D721Med (cell line): ENCODE results near the gene RMND5B.

ENCODE experiments used
- DNase-seq: peaks from one replicate; pipeline ENCODE4 v3.0.0; 2011; ENCODE audit warnings: low spot score; ENCODE audit not compliant: insufficient read length
- FAIRE-seq: peaks from 2 replicates; lab custom pipeline; 2011; peaks lifted over from hg19 to GRCh38; lab: Jason Lieb, UNC
- CTCF ChIP-seq: IDR thresholded peaks from 2 replicates; pipeline ENCODE4 v1.5.1; 2012; ENCODE audit warnings: mild to moderate bottlenecking, control low read depth; ENCODE audit not compliant: insufficient read depth; ENCODE audit errors: missing control alignments

The RMND5B gene

GRCh38 chr5:178136990-178137389, 6.2 kb downstream of the RMND5B start:
- no peak for TF ChIP-seq CTCF
- FAIRE-seq: no peak
- DNase-seq: no peak

- no peak for DNase-seq
- TF ChIP-seq CTCF: no peak
- no peak for FAIRE-seq
Measured at GRCh38 chr5:178137991-178138390, 7.2 kb downstream of the RMND5B start.

GRCh38 chr5:178141550-178141949, 10.7 kb downstream of the RMND5B start:
- DNase-seq (no peak), FAIRE-seq (no peak)
- no peak for TF ChIP-seq CTCF

GRCh38 chr5:178142642-178143041, 11.8 kb downstream of the RMND5B start:
- TF ChIP-seq CTCF: no peak
- FAIRE-seq (no peak), DNase-seq (no peak)

- no peak for TF ChIP-seq CTCF
- no peak for FAIRE-seq
- no peak for DNase-seq
Measured at GRCh38 chr5:178143246-178143645, 12.4 kb downstream of the RMND5B start.

GRCh38 chr5:178143901-178144300, 13.1 kb downstream of the RMND5B start:
- TF ChIP-seq CTCF: no peak
- DNase-seq (no peak), FAIRE-seq (no peak)

- DNase-seq (peak; percentile 62), FAIRE-seq (no peak)
- peak; percentile 58 for TF ChIP-seq CTCF
Measured at GRCh38 chr5:178145965-178146820, 15.4 kb downstream of the RMND5B start.
